Vagina (tissue), 2 donors: ENCODE data around the gene ARR3.
"Not testable (repeated sequence)": the region's sequence is repeated elsewhere in the genome, so short reads cannot be mapped to it uniquely, and the experiment has no call there.

Experiments used
- CTCF ChIP-seq, 3 experiments: fragments of 450-650 bp in 2 of 3; fragments of 200-600 bp in 1 of 3; sonication (generic) in 1 of 3; IDR thresholded peaks; one replicate each; pipeline ENCODE4 v1.5.1; 2017 to 2019; ENCODE audit warnings: antibody characterized with exemption in 3 of 3, mild to moderate bottlenecking in 2 of 3, moderate library complexity in 2 of 3
- POLR2AphosphoS5 ChIP-seq, 2 donors: sonication (generic); formaldehyde crosslinking; IDR thresholded peaks; one replicate each; pipeline ENCODE4 v1.9.0; 2017; ENCODE audit warnings: antibody characterized with exemption in 2 of 2, mild to moderate bottlenecking in 2 of 2, low read depth in 1 of 2; ENCODE audit not compliant: insufficient read depth in 1 of 2

GRCh38 chrX:70274029-70274428 lies 5.9 kb downstream of the ARR3 start:
- not testable (repeated sequence) for TF ChIP-seq CTCF (IDR thresholded peaks at IDR 0.05); POLR2AphosphoS5 (IDR thresholded peaks at IDR 0.05; ENCODE audit: insufficient read depth in 1 of 2, low read depth in 1 of 2)
